ENCODE measurements around the gene ANKRD24.

- TF ChIP-seq CTCF (IDR thresholded peaks at IDR 0.05; ENCODE audit: insufficient read depth, low read length) (peak; percentile 49), REST (IDR thresholded peaks at IDR 0.05; ENCODE audit: insufficient replicate concordance, low read depth) (no peak), GABPA (IDR thresholded peaks at IDR 0.05; ENCODE audit: low read depth) (no peak), SPI1 (IDR thresholded peaks at IDR 0.05; ENCODE audit: borderline replicate concordance, low read depth) (no peak), POLR2AphosphoS5 (IDR thresholded peaks at IDR 0.05; ENCODE audit: low read depth) (no peak)
Observed at GRCh38 chr19:4140237-4140711, 42.2 kb upstream of the ANKRD24 start.

Data from HL-60 (cell line).